Left lobe of liver (tissue), 2 donors: ENCODE results near the gene SLC12A2. TPM values are rescaled to one million over a fixed set of nuclear protein-coding genes. Genes with fewer than 3 reads are reported as not detected.

Experiments
- ATAC-seq: fragments of 200-7000 bp; cut with Tn5 transposase; one replicate; pipeline ENCODE4 v1.9.1; 2020; ENCODE audit warnings: mild to moderate bottlenecking, moderate library complexity
- DNase-seq: peaks from one replicate; pipeline ENCODE4 v3.0.0-alpha.2; 2020; ENCODE audit warnings: low spot score
- total RNA-seq: library from RNA; stranded (reverse); gene quantifications from one replicate; pipeline ENCODE4 v1.2.1, GENCODE V29; 2021
- donor health status: DM: no; HTN: no; CAD: no; lungs with moderate emphysema.
- donor health status: DM: no; HTN: yes; CAD: no.

The SLC12A2 gene
- total RNA-seq, 1 donor from 2014 or later: 3.8 TPM

DNA sequence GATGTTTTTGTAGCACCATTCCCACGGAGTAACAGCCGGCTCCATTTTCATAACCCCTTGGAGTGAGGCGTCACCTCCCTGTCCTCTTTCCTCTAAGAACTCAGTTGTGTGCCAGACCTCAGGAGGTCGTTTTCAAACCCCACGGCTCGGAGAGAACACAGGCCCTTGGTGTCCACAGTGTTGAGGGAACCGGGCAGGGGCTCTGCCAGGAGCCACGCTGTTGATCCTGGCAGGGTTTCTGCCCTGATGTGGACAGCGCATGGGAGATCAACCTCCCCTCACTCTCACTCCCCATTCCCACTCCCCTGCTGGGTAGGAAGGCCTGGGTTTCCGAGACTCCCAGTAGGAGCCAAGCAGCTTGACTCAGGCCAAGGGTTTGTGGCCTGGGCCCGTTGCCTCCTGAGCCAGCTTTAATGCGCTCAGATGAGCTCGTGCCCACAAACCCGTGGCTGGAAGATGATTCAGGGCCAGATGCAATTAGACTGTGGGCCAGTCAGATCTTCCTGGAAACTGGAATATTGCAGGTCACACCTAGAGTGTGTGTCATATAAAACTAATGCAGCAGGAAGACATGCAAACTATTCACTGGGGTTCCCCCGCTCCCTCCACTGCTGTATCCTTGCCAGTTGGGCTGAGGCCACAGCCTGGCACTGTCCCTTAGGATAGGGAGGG lies 133.4 kb downstream of the SLC12A2 start:
- no peak for ATAC-seq

DNA sequence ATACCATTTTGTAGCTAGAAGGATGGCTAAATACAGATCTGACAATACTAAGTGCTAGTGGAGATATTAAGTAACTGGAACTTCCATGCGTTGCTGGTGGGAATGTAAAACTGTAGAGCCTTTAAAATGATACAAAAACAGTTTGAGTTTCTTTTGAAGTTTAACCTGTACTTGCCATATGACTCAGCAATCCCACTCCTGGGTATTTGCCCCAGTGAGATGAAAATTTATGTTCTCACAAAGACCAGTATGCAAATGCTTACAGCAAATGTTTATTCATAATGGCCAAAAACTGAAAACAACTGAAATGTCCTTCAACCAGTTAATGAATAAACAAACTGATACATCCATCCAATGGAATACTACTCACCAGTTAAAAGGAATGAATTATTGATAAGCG lies 137.3 kb downstream of the SLC12A2 start:
- DNase-seq (no peak), ATAC-seq (no peak)

More for the DNA sequence above, 133.4 kb downstream of the SLC12A2 start:
- no peak for DNase-seq

DNA sequence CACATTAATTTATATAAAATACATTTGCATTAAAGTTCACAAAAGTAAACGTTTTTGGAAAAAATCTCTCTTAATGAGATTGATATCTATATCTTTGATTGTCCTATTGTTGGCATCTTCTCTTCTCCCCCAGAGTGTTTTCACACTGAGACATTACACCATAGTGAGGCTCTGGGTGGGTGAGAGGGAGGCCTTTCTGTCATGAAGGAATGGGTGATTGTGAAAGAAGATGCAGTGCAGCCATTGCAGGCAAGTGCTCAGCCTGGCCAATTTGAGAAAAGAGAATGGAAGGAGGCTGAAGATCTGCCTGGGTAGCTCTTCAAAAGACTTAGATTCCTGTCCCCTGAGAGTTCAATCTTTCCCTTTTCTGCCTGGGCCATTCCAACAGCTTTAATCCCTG lies 140.8 kb downstream of the SLC12A2 start:
- no peak for ATAC-seq

DNA sequence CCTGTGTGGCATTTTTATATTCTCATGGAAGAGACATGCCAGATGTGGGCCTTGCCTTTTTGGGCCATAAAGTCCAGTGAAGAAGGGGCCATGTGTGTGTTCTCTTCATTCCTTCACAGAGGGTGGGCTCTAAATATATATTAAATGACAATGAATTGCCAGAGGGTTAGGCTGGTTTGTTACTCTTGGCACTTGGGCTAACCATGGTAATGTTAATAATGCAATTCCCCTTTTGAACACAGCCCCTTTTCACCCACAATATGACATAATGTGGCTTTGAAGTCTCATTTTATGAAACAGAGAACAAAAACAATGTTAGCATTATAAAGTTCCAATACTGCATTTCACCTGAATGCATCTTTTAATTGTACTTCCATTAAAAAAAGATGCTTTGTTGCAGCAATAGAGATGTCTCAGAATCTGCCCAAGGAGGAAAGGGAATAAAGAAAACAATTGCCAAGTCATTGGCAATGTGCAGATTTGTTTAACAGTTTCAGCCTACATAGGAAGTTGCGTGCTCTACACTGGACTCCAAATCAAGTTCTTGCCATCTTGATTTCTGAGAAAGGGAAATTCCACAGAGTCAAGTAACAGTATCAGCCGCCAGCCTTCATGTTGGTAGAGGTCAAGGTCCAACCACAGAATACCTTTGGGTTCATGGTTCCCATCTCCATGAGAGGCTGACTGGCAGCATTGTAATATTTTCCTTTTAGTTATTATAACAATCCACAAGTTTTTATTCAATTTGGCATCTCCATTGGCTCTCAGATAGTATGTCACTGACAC lies 141.9 kb downstream of the SLC12A2 start:
- ATAC-seq (no peak), DNase-seq (no peak)

More for the DNA sequence above, 140.8 kb downstream of the SLC12A2 start:
- DNase-seq: no peak

DNA sequence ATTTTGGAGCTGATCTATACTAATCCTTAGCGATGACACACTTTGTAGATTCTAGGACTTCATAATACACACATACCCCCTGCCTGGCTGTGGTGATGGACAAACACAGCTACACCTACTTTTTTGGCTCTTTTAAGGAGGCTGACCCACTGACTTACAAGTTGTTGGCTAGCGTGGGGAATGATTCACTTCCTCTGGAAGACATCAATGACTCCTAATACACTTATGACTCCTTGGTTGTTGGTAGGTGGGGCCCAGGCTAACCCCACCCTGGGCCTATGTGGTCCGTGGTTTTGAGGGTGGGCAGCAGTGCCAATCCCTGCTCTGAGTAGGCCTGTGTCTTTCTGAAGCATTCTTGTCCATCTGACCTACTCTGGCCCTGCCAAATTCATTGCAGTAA lies 144.4 kb downstream of the SLC12A2 start:
- ATAC-seq: no peak
- DNase-seq: no peak

DNA sequence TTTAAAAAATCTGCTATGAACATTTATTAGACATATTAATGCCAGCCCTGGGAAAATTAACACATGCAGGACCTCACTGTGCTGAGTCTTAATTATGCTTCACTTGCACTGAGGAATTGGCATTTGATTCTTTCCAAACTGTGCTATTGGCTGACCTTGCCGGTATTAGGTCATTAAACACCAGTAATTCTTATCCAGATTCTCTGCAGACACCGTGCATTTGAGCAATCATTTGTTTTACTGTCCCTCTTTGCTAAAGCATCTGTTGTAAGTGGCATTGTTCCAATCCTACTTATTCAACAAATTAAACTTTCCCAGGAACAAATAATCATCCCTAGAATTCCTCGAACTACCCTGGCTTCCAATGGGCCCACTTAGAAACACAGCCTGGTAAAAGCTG lies 145.0 kb downstream of the SLC12A2 start:
- no peak for ATAC-seq
- no peak for DNase-seq

DNA sequence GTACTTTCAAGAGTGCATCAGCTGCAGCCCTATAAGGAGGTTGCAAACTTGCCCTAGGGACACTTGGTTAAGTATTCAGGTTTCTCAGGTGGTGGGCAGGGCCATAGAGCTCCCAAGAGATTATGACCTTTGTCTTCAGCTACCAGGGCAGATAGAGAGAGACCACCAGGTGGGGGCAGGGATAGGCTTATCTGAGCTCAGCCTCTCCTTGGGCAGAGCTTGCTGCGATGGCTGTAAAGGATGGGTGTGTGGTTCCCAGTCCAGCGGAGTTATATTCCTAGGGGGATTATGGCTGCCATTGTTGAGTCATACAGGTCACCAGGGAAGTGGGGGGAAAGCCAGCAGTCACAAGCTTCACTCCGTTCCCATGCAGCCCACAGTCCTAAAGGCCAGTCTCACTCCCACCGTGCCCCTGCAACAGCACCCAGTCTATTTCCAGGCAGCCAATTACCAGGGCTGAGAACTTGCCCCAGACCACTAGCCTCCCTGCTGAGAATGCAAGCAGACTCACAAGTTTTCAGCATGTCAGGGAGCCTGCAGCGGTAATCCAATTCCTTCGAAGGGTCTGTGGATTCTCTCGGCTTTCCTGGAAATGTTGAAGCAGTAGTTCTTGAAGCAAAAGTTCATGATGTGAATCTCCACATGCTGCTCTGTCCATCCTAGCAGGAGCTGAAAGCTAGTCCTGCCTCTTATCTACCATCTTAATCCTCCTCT lies 151.5 kb downstream of the SLC12A2 start:
- no peak for ATAC-seq
- no peak for DNase-seq

DNA sequence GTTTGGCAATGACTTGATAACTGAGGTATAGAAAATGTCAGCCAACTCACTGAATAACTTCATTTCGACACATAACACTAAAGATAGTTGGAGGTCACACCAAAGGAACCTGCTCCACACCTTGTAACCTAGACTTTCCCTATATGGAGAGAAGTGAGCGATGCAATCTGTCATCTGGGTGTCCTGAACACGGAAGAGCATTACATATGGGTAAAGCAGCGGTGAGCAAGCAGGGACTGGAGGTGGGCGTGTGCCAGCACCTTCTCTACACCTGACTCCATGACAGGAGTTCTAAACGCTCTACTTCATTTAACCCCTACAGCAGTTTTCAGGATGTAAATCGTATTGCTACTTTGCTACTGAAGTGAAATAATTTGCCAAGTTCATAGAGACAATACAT lies 152.8 kb downstream of the SLC12A2 start:
- ATAC-seq (no peak), DNase-seq (no peak)

DNA sequence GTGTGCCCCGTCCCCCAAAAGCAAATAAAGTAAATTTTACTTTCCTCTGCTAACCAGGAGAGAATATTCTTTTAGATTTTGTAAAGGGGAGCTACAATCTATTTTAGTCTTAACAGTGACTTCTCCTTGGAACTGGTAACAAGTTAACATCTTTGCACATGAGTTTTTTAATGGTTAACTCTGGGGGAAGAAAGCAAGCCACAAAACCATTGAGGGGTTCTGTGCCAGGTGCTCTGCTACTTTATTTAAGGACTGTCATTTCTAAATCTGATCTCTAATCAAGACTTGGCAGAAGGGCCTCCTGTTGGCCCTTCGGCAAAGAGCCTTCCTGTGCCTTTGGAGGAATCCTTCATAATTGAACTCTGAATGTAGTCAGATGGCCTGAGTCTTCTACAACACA lies 153.4 kb downstream of the SLC12A2 start:
- DNase-seq (no peak), ATAC-seq (no peak)

DNA sequence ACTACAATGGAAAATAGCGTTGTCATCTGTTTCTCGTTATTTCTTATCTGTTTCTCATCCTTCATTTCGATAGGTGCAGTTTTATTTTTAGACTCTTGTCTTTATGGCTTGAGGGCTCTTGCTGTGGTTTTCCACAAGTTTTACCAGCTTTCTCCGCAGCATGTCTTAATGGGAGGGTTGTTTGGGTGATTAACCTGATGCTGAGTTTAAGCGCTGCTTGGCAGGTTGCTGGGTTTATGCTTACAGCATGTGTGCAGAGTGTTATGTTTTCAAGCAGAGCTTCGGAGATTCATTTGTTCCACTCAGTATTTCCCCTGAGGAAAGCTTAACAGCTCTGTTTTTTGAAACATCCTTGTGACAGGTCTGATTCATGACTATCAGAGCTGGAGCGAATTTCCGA lies 154.0 kb downstream of the SLC12A2 start:
- ATAC-seq: no peak
- no peak for DNase-seq
